Upper lobe of left lung (tissue), 4 donors: ENCODE results near the gene WASHC4.

ENCODE experiments used
- POLR2AphosphoS5 ChIP-seq, 2 donors: sonication (generic); formaldehyde crosslinking; IDR thresholded peaks; one replicate each; pipeline ENCODE4 v1.5.1; 2017; ENCODE audit warnings: antibody characterized with exemption in 2 of 2
- TF ChIP-seq, protein P1 (sequence below), 6 experiments: fragments of 450-650 bp in 4 of 6; fragments of 200-600 bp in 2 of 6; sonication (generic) in 2 of 6; IDR thresholded peaks; one replicate each; pipeline ENCODE4 v1.5.1; 2016 to 2019; ENCODE audit warnings: antibody characterized with exemption in 6 of 6

GRCh38 chr12:105072888-105073488, 34.5 kb upstream of the WASHC4 start:
- TF ChIP-seq POLR2AphosphoS5 (IDR thresholded peaks at IDR 0.05), result no peak
- TF ChIP-seq, protein P1, sequence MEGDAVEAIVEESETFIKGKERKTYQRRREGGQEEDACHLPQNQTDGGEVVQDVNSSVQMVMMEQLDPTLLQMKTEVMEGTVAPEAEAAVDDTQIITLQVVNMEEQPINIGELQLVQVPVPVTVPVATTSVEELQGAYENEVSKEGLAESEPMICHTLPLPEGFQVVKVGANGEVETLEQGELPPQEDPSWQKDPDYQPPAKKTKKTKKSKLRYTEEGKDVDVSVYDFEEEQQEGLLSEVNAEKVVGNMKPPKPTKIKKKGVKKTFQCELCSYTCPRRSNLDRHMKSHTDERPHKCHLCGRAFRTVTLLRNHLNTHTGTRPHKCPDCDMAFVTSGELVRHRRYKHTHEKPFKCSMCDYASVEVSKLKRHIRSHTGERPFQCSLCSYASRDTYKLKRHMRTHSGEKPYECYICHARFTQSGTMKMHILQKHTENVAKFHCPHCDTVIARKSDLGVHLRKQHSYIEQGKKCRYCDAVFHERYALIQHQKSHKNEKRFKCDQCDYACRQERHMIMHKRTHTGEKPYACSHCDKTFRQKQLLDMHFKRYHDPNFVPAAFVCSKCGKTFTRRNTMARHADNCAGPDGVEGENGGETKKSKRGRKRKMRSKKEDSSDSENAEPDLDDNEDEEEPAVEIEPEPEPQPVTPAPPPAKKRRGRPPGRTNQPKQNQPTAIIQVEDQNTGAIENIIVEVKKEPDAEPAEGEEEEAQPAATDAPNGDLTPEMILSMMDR (IDR thresholded peaks at IDR 0.05), result no peak
